CD4-positive, alpha-beta memory T cell (primary cell): Measurements from ENCODE around the gene CLEC16A. TPM values are rescaled to one million over a fixed set of nuclear protein-coding genes. Genes with fewer than 3 reads are reported as not detected.
A peak's percentile ranks its signal among the peaks of the same experiment; 100 is the strongest.

Experiments used
- CTCF ChIA-PET: fragments of 350-600 bp; sonication (Branson Sonifier 250); formaldehyde crosslinking; loops from one replicate; lab custom pipeline; 2021; ENCODE audit warnings: inconsistent platforms; ENCODE audit not compliant: partially characterized antibody; lab: Charles Lee
- POLR2A ChIA-PET: fragments of 350-600 bp; sonication (Branson Sonifier 250); formaldehyde crosslinking; loops from one replicate; lab custom pipeline; 2021; ENCODE audit not compliant: partially characterized antibody; lab: Charles Lee
- DNase-seq, 5 donors: peaks; one replicate each; pipeline versions ENCODE4 v3.0.0 to v3.0.0-alpha.2; 2020 to 2022; ENCODE audit warnings: mixed read lengths in 1 of 5
- H3K27ac ChIP-seq: one replicate; pipeline ENCODE4 v1.7.0; 2013; ENCODE audit warnings: low read depth, low read length
- H3K27me3 ChIP-seq: 2 replicates; pipeline ENCODE4 v1.7.0; 2013; ENCODE audit warnings: mild to moderate bottlenecking, low read length, moderate library complexity; ENCODE audit not compliant: insufficient read depth
- H3K36me3 ChIP-seq: 2 replicates; pipeline ENCODE4 v1.7.0; 2013; ENCODE audit warnings: mild to moderate bottlenecking, low read length, moderate library complexity; ENCODE audit not compliant: insufficient read depth
- H3K4me1 ChIP-seq: 2 replicates; pipeline ENCODE4 v1.7.0; 2013; ENCODE audit warnings: mild to moderate bottlenecking, low read length, moderate library complexity; ENCODE audit not compliant: insufficient read depth
- H3K4me3 ChIP-seq, 2 donors: one replicate each; pipeline ENCODE4 v1.7.0; 2013; ENCODE audit warnings: low read length in 2 of 2, mild to moderate bottlenecking in 1 of 2
- H3K9me3 ChIP-seq, 2 donors: one replicate each; pipeline ENCODE4 v1.7.0; 2013; ENCODE audit warnings: low read length in 2 of 2, control low read depth in 1 of 2; ENCODE audit not compliant: control insufficient read depth in 1 of 2
- H3K27ac Mint-ChIP-seq, 7 donors: one replicate each; pipeline ENCODE4 v1.8.0; 2020 to 2021; ENCODE audit warnings: mixed read lengths in 7 of 7, mild to moderate bottlenecking in 6 of 7, inconsistent platforms in 3 of 7, moderate library complexity in 3 of 7
- H3K27me3 Mint-ChIP-seq, 2 donors: one replicate each; pipeline ENCODE4 v1.8.0; 2020 to 2021; ENCODE audit warnings: mixed read lengths in 2 of 2
- H3K36me3 Mint-ChIP-seq, 2 donors: one replicate each; pipeline ENCODE4 v1.8.0; 2020 to 2021; ENCODE audit warnings: mixed read lengths in 2 of 2, inconsistent platforms in 1 of 2, mild to moderate bottlenecking in 1 of 2
- H3K4me1 Mint-ChIP-seq, 4 donors: one replicate each; pipeline ENCODE4 v1.8.0; 2020 to 2021; ENCODE audit warnings: mixed read lengths in 4 of 4, mild to moderate bottlenecking in 1 of 4
- H3K4me3 Mint-ChIP-seq, 8 donors: one replicate each; pipeline ENCODE4 v1.8.0; 2020 to 2021; ENCODE audit warnings: mixed read lengths in 8 of 8, mild to moderate bottlenecking in 7 of 8, moderate library complexity in 6 of 8, inconsistent platforms in 3 of 8
- H3K9me3 Mint-ChIP-seq, 8 donors: one replicate each; pipeline ENCODE4 v1.8.0; 2020 to 2021; ENCODE audit warnings: mixed read lengths in 8 of 8, mild to moderate bottlenecking in 5 of 8, inconsistent platforms in 3 of 8, moderate library complexity in 1 of 8
- intact Hi-C: fragments of 100-400 bp; cut with micrococcal nuclease; formaldehyde crosslinking; loops from one replicate; pipeline ENCODE4 v1.15.1; 2023
- polyA plus RNA-seq, 2 donors: library from polyadenylated mRNA; unstranded; fragments of 300-500 nt; fragmentation: Illumina TruSeq; gene quantifications; one replicate each; pipeline ENCODE4 v1.2.3, GENCODE V29; 2021
- total RNA-seq, 2 experiments: library from RNA; stranded (reverse); gene quantifications; one replicate each; pipeline ENCODE4 v1.2.3, GENCODE V29; 2021

The CLEC16A gene
- total and polyA plus RNA-seq, 4 experiments from 2014 or later: 5.2 to 28.4 (median 24.5) TPM

GRCh38 chr16:11091021-11091785 is 146.8 kb downstream of the CLEC16A start:
- Mint-ChIP-seq H3K4me3 (no peak overlapping the region), H3K4me1 (peaks cover 40 to 75% (median 58%) of the 10 kb centered on the region in 4 donors), H3K36me3 (peaks cover 8 to 9% of the 10 kb centered on the region in 2 donors), H3K9me3 (no peaks in the 10 kb centered on the region), H3K27me3 (no peaks in the 10 kb centered on the region), H3K27ac (peak overlapping the region in 2 of 7 donors; percentile 24 to 50)
- ChIA-PET POLR2A (interaction anchor here (1.3 to 3.8 kb wide), 2 partner anchors 161 to 164 kb away, joined by 4 to 15 read pairs; partner anchors contain the start of gene SOCS1), CTCF (interaction anchor here (1.1 kb wide), 1 partner anchor 10 kb away, joined by 3 read pairs; no protein-coding TSS in a partner anchor)
- Histone ChIP-seq H3K27me3 (no peaks in the 10 kb centered on the region), H3K4me1 (peaks cover 77% of the 10 kb centered on the region), H3K9me3 (no peaks in the 10 kb centered on the region), H3K36me3 (no peaks in the 10 kb centered on the region), H3K4me3 (no peak overlapping the region), H3K27ac (no peak overlapping the region)
- intact Hi-C loops: no loop called here
- no peak for DNase-seq

DNA sequence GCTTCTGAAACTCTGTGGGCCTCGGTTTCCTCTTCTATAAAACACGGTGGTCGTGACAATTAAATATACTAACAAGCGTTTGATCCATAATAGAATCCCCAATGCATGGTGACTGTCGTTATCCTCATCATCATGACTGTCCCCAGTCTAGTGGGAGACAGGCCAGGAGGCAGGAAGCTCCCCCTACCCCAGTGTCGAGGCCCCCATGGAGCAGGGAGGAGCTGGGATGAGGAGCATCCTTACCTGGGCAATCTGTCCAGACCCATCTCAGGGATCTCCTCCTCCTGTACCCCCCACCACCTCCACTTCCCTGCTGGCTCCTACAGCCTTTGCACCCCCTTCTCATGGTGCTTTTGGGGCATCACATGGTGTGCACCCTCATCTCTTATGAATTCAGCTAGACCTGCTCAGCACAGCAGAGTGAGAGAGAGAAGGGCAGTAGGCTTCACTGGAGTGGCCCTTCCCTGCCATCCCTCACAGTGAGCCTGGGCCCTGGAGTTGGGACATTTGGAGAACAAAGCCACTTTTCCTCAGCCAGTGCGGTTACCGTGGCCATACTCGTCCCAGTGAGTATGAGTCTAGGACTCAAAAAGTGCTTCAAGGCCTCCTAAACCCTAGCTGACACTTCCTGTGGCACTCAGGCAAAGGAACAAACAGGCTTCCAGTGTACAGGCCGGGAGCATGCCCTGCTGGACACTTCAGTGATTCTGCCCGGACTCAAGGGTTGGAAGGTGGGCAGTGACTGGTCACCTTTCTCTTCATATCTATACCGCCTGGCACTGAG is 148.6 kb downstream of the CLEC16A start:
- H3K4me3 ChIP-seq: no peak overlapping the region
- Mint-ChIP-seq H3K27me3 (no peaks in the 10 kb centered on the region), H3K4me1 (peaks cover 36 to 59% (median 48%) of the 10 kb centered on the region in 4 donors), H3K4me3 (peak overlapping the region in 6 of 8 donors; percentile 17 to 70 (median 54)), H3K36me3 (peaks cover 12 to 13% of the 10 kb centered on the region in 2 donors), H3K9me3 (no peaks in the 10 kb centered on the region), H3K27ac (peak overlapping the region; percentile 57 to 97 (median 86))
- no peaks in the 10 kb centered on the region for H3K36me3 ChIP-seq
- no peak for DNase-seq
- no peaks in the 10 kb centered on the region for H3K27me3 ChIP-seq
- POLR2A ChIA-PET: interaction anchor here (1.0 to 3.8 kb wide), 3 partner anchors 9 to 162 kb away, joined by 3 to 15 read pairs (median 3); partner anchors contain the start of gene SOCS1
- H3K4me1 ChIP-seq: peaks cover 63% of the 10 kb centered on the region
- H3K27ac ChIP-seq: peak overlapping the region; percentile 8
- H3K9me3 ChIP-seq: no peaks in the 10 kb centered on the region
- intact Hi-C loops: no loop called here
- CTCF ChIA-PET: interaction anchor here (1.1 to 1.4 kb wide), 2 partner anchors 8 to 12 kb away, joined by 3 to 4 read pairs; no protein-coding TSS in a partner anchor

DNA sequence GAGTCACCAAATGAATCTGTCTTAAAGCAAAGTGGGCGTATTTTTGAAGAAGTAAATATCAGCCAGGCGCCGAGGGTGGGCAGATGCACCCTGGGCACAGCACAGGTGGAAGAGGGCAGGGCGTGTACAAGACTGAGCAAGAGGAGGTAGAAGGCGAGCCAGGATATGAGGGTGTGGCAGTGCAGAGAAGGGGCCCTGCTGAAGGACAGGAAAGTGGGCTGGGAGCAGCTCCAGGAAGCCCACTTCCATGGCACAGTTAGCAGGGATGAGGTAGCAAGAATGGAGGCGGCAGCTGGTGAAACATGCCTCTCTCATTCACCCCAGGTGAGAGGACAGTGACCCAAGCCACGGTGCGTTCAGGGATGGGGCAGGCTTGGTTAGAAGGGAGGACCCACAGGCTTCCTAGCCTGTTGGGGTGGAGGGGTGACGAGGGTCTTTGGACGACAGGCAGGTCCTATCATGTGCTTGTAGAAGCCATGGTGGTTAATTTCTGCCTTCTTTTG is 149.3 kb downstream of the CLEC16A start:
- H3K9me3 Mint-ChIP-seq: no peaks in the 10 kb centered on the region
- Histone ChIP-seq H3K9me3 (no peaks in the 10 kb centered on the region), H3K27ac (peak overlapping the region; percentile 8), H3K36me3 (no peaks in the 10 kb centered on the region), H3K27me3 (no peaks in the 10 kb centered on the region), H3K4me3 (no peak overlapping the region), H3K4me1 (peaks cover 57% of the 10 kb centered on the region)
- no peak for DNase-seq
- peak overlapping the region; percentile 57 to 97 (median 86) for H3K27ac Mint-ChIP-seq
- H3K27me3 Mint-ChIP-seq: no peaks in the 10 kb centered on the region
- peaks cover 12 to 13% of the 10 kb centered on the region in 2 donors for H3K36me3 Mint-ChIP-seq
- POLR2A ChIA-PET: interaction anchor here (1.1 to 3.8 kb wide), 2 partner anchors 14 to 162 kb away, joined by 3 to 15 read pairs; partner anchors contain the start of gene SOCS1
- CTCF ChIA-PET: interaction anchor here (1.4 kb wide), 1 partner anchor 12 kb away, joined by 4 read pairs; no protein-coding TSS in a partner anchor
- peak overlapping the region in 7 of 8 donors; percentile 17 to 70 (median 56) for H3K4me3 Mint-ChIP-seq
- H3K4me1 Mint-ChIP-seq: peaks cover 30 to 52% (median 42%) of the 10 kb centered on the region in 4 donors
- intact Hi-C loops: no loop called here

DNA sequence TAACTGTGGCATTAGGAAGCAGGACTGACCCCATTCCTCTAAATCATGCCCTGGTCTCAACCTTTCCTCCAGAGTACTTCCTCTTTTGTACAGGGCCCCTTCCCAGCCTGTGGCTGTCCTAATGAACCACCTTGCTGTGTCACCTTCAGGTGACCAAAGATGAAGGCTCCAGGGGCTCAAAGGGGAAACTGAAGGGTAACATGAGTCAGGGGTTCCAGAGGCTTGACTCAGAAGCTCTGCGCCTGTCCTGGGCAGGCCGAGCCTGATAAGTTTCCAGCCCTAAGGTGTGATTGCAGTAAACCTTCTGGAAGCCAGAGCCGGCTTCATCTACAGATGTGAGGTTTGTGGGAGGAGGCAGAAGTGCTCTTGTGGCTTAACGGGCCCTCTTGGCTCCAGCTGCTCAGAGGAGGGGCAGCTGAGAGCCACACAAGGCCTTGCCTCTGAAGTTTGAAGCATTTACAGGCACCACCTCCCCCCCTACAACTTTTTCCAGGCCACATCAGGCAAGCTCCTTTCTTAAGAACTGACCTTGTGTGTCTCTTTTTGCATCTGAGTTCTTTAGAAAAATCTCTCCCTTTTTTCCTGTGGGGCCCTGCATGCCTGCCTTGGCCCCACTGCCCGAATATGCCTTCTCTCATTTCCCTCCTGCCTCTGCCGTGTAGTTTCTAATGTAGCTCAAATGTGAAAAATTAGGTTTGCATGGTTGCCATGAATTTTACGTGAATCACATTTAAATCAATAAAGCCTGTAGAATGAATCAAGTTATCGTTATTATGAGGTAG is 149.9 kb downstream of the CLEC16A start:
- H3K4me1 Mint-ChIP-seq: peaks cover 26 to 46% (median 38%) of the 10 kb centered on the region in 4 donors

DNA sequence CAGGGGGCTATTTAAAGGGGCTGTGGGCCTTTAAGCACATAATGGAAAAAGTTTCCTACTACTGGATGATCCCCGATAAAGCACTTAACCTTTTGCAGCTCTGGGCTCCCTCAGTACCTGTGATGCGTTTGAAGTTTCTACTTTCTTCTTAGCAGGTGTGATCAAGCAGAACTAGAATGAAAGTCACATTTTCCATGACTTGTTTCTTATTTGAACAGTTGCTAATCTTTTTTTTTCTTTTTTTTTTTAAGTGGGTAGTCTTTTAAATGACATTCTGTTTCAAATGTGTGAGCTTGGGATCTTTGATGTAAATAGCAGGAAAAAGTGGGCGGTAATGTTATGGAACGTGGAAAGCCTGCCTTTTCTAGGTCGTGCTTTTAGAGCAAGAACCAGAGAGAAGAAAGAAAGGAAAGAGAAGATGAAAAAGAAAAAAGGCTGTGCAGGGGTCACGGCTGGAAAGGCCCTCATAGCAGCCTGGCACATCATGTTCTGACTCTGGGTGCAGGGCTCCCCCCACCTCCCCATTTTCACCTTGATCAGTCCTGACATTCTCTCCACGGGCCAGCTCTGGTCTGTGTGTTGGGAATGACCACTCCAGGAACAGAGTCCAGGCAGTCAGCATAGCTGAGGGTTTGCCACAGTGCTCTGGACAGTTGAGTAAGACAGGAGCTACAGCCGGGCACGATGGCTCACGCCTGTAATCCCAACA is 150.6 kb downstream of the CLEC16A start:
- peak in 2 of 5 donors; percentile 20 to 54 for DNase-seq
- Histone ChIP-seq H3K9me3 (no peaks in the 10 kb centered on the region), H3K4me3 (no peak overlapping the region), H3K36me3 (no peaks in the 10 kb centered on the region), H3K4me1 (peaks cover 55% of the 10 kb centered on the region), H3K27ac (peak overlapping the region; percentile 37), H3K27me3 (no peaks in the 10 kb centered on the region)
- Mint-ChIP-seq H3K27me3 (no peaks in the 10 kb centered on the region), H3K27ac (peak overlapping the region; percentile 49 to 91 (median 86)), H3K36me3 (peaks cover 8 to 17% of the 10 kb centered on the region in 2 donors), H3K4me3 (peak overlapping the region in 5 of 8 donors; percentile 24 to 60 (median 51)), H3K9me3 (no peaks in the 10 kb centered on the region), H3K4me1 (peaks cover 29 to 46% (median 40%) of the 10 kb centered on the region in 4 donors)
- ChIA-PET POLR2A (interaction anchor here (0.7 to 1.8 kb wide), 2 partner anchors 40 to 161 kb away, joined by 3 to 7 read pairs; partner anchors contain the start of gene SOCS1), CTCF (interaction anchor here (0.7 to 1.8 kb wide), 4 partner anchors 11 to 472 kb away, joined by 3 to 5 read pairs (median 4); no protein-coding TSS in a partner anchor)
- intact Hi-C loops: no loop called here

More for the DNA sequence above, 149.9 kb downstream of the CLEC16A start:
- peaks cover 50% of the 10 kb centered on the region for H3K4me1 ChIP-seq
- peak overlapping the region; percentile 37 for H3K27ac ChIP-seq
- peak overlapping the region; percentile 49 to 91 (median 86) for H3K27ac Mint-ChIP-seq
- peak in 1 of 5 donors; percentile 46 for DNase-seq
- peaks cover 13 to 15% of the 10 kb centered on the region in 2 donors for H3K36me3 Mint-ChIP-seq
- no peaks in the 10 kb centered on the region for H3K9me3 ChIP-seq
- no peaks in the 10 kb centered on the region for H3K9me3 Mint-ChIP-seq
- intact Hi-C loops: no loop called here
- ChIA-PET CTCF (interaction anchor here (1.0 to 1.8 kb wide), 3 partner anchors 12 to 161 kb away, joined by 4 to 5 read pairs (median 4); no protein-coding TSS in a partner anchor), POLR2A (interaction anchor here (0.7 to 1.8 kb wide), 3 partner anchors 13 to 162 kb away, joined by 3 to 7 read pairs (median 3); partner anchors contain the start of gene SOCS1)
- peak overlapping the region in 1 of 2 donors; percentile 1 for H3K4me3 ChIP-seq
- H3K36me3 ChIP-seq: no peaks in the 10 kb centered on the region
- H3K27me3 ChIP-seq: no peaks in the 10 kb centered on the region
- H3K4me3 Mint-ChIP-seq: peak overlapping the region in 7 of 8 donors; percentile 6 to 60 (median 52)
- no peaks in the 10 kb centered on the region for H3K27me3 Mint-ChIP-seq
